ENCODE measurements around the gene TUBGCP5. TPM values are rescaled to one million over a fixed set of nuclear protein-coding genes. Genes with fewer than 3 reads are reported as not detected.

The TUBGCP5 gene
- total RNA-seq, 6 donors from 2014 or later, result 7.1 to 24.5 (median 17.7) TPM

GRCh38 chr15:22968366-22968765, 71.0 kb downstream of the TUBGCP5 start:
- peaks cover 12 to 30% (median 18%) of the 10 kb centered on the region in 4 donors for H3K4me1 ChIP-seq
- no peaks in the 10 kb centered on the region for H3K9me3 ChIP-seq
- no peak overlapping the region for H3K4me3 ChIP-seq
- no peak for DNase-seq
- TF ChIP-seq EP300 (IDR thresholded peaks at IDR 0.05) (no peak), CTCF (IDR thresholded peaks at IDR 0.05) (no peak)
- ATAC-seq (ENCODE audit: low FRiP score in 2 of 2), result no peak
- H3K27me3 ChIP-seq, result no peaks in the 10 kb centered on the region
- H3K27ac ChIP-seq, result no peak overlapping the region
- no peaks in the 10 kb centered on the region for H3K36me3 ChIP-seq
- WGBS, 2 donors, result 52 to 54% methylated on average over 5 of the region's 5 CpGs

- H3K4me1 ChIP-seq, result peaks cover 23 to 40% (median 28%) of the 10 kb centered on the region in 4 donors
- DNase-seq (no peak), ATAC-seq (ENCODE audit: low FRiP score in 2 of 2) (no peak)
- H3K27me3 ChIP-seq, result no peaks in the 10 kb centered on the region
- TF ChIP-seq POLR2A (IDR thresholded peaks at IDR 0.05), result no peak
- TF ChIP-seq POLR2AphosphoS5 (IDR thresholded peaks at IDR 0.05), result no peak
- TF ChIP-seq EP300 (IDR thresholded peaks at IDR 0.05), result no peak
- no peak for TF ChIP-seq CTCF (IDR thresholded peaks at IDR 0.05)
- H3K27ac ChIP-seq, result no peak overlapping the region
- H3K9me3 ChIP-seq, result no peaks in the 10 kb centered on the region
- H3K4me3 ChIP-seq, result no peak overlapping the region
- H3K36me3 ChIP-seq, result no peaks in the 10 kb centered on the region
- 88 to 90% methylated on average over 10 to 15 of the region's 15 CpGs for WGBS, 2 donors
These were observed 72.1 kb downstream of the TUBGCP5 start for GRCh38 chr15:22967084-22967770.

DNA sequence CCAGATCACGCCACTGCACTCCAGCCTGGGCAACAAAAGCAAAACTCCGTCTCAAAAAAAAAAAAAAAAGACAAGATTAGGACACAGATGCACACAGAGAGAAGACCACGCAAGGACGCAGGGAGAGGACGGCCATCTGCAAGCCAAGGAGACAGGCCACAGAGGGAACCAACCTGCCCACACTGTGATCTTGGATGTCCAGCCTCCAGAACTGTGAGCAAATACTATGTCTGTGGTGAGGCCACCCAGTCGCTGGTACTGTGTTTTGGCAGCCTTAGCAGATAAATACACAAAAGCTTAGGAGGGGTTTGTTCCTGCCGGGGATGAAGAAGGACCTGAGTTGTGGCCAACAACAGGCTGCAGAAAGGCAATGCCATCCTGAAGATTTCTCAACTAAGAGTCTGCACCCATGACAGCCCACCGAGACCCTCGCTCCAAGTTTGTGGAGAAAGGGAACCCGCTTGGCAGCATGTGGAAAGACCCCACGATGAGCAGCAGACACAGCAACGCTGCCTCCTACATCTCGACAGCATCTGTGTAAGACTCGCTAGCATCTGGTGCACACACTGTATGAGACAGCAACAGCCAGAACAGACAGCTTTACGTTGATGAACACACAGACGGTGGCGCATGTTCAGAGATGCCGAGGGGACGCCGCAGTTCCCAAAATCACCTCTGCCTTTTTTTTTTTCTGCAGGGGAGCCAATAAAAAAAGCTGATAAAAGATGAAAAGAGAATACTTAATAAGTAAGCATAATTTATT, 72.9 kb downstream of the TUBGCP5 start:
- no peak for ATAC-seq (ENCODE audit: low FRiP score in 2 of 2)
- no peak for DNase-seq
- Histone ChIP-seq H3K9me3 (no peaks in the 10 kb centered on the region), H3K27ac (no peak overlapping the region), H3K27me3 (no peaks in the 10 kb centered on the region), H3K4me1 (peaks cover 29 to 47% (median 34%) of the 10 kb centered on the region in 4 donors), H3K4me3 (no peak overlapping the region), H3K36me3 (no peaks in the 10 kb centered on the region)
- TF ChIP-seq POLR2AphosphoS5 (IDR thresholded peaks at IDR 0.05) (no peak), CTCF (IDR thresholded peaks at IDR 0.05) (no peak), EP300 (IDR thresholded peaks at IDR 0.05) (no peak), POLR2A (IDR thresholded peaks at IDR 0.05) (no peak)
- WGBS, 2 donors, result 79 to 86% methylated on average over 20 of the region's 20 CpGs

GRCh38 chr15:22963641-22964040, 75.7 kb downstream of the TUBGCP5 start:
- ATAC-seq (ENCODE audit: low FRiP score in 2 of 2) (no peak), DNase-seq (peak in 1 of 2 donors; percentile 57)
- Histone ChIP-seq H3K36me3 (no peaks in the 10 kb centered on the region), H3K27ac (peak overlapping the region; percentile 46 to 72 (median 70)), H3K4me3 (no peak overlapping the region), H3K27me3 (no peaks in the 10 kb centered on the region), H3K9me3 (no peaks in the 10 kb centered on the region), H3K4me1 (peaks cover 58 to 73% (median 61%) of the 10 kb centered on the region in 4 donors)
- WGBS, 2 donors, result 52 to 54% methylated on average over 12 of the region's 12 CpGs
- TF ChIP-seq EP300 (IDR thresholded peaks at IDR 0.05) (no peak), POLR2A (IDR thresholded peaks at IDR 0.05) (no peak), POLR2AphosphoS5 (IDR thresholded peaks at IDR 0.05) (no peak), CTCF (IDR thresholded peaks at IDR 0.05) (no peak)
